ENCODE measurements around the gene IL20.

DNA sequence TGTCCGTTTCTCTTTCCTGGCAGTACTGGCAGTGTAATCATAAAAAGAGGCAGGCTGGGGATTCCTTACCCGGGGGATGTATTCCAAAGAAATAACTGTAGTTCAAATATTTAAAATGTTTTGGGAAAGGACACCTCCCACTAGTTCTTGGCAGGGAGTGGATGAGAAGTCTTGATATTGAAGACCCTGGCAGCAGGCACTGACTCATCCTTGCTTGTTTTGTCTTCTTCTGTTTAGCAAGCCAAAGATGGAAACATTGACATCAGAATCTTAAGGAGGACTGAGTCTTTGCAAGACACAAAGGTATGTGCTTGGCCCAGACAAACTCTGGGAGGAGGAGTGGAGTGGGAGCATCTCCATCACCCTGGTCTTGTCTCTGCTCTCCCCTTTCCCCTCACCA is 639 bp downstream of the IL20 start:
- TF ChIP-seq, protein P1, sequence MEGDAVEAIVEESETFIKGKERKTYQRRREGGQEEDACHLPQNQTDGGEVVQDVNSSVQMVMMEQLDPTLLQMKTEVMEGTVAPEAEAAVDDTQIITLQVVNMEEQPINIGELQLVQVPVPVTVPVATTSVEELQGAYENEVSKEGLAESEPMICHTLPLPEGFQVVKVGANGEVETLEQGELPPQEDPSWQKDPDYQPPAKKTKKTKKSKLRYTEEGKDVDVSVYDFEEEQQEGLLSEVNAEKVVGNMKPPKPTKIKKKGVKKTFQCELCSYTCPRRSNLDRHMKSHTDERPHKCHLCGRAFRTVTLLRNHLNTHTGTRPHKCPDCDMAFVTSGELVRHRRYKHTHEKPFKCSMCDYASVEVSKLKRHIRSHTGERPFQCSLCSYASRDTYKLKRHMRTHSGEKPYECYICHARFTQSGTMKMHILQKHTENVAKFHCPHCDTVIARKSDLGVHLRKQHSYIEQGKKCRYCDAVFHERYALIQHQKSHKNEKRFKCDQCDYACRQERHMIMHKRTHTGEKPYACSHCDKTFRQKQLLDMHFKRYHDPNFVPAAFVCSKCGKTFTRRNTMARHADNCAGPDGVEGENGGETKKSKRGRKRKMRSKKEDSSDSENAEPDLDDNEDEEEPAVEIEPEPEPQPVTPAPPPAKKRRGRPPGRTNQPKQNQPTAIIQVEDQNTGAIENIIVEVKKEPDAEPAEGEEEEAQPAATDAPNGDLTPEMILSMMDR (IDR thresholded peaks at IDR 0.05), result no peak
- no peak for TF ChIP-seq POLR2A (IDR thresholded peaks at IDR 0.05)
